ENCODE data around the gene HHIPL1.

HHIPL1 gene

GRCh38 chr14:99602054-99602787, 42.7 kb upstream of the HHIPL1 start:
- no peak for TF ChIP-seq Cebpa-rat (IDR thresholded peaks at IDR 0.05)
- no peaks in the 10 kb centered on the region for H3K9me3 ChIP-seq
- peak overlapping the region; percentile 78 for H3K27ac ChIP-seq
- peak overlapping the region; percentile 78 for H3K9ac ChIP-seq
- H3K4me2 ChIP-seq, result peak overlapping the region; percentile 91
- peaks cover 47% of the 10 kb centered on the region for H4K20me1 ChIP-seq
- peak overlapping the region; percentile 82 for H3K4me3 ChIP-seq
- H3K4me1 ChIP-seq, result peaks cover 79% of the 10 kb centered on the region
- H3K36me3 ChIP-seq, result no peaks in the 10 kb centered on the region
- H3K27me3 ChIP-seq, result no peaks in the 10 kb centered on the region

- Histone ChIP-seq H3K27me3 (no peaks in the 10 kb centered on the region), H3K36me3 (no peaks in the 10 kb centered on the region), H3K4me3 (peak overlapping the region; percentile 82), H3K27ac (peak overlapping the region; percentile 78), H3K9me3 (no peaks in the 10 kb centered on the region), H4K20me1 (peaks cover 47% of the 10 kb centered on the region), H3K4me1 (peaks cover 73% of the 10 kb centered on the region), H3K9ac (peak overlapping the region; percentile 78), H3K4me2 (peak overlapping the region; percentile 91)
- TF ChIP-seq Cebpa-rat (IDR thresholded peaks at IDR 0.05), result no peak
Measured at GRCh38 chr14:99602788-99603415, 42.0 kb upstream of the HHIPL1 start.

- Histone ChIP-seq H3K4me2 (peak within 1 kb of the TSS; percentile 93), H3K36me3 (no peaks in the 10 kb centered on the region), H3K4me1 (peaks cover 65% of the 10 kb centered on the region), H3K27ac (peak within 1 kb of the TSS; percentile 96), H4K20me1 (peaks cover 47% of the 10 kb centered on the region), H3K9ac (peak within 1 kb of the TSS; percentile 96), H3K27me3 (no peaks in the 10 kb centered on the region), H3K9me3 (no peaks in the 10 kb centered on the region), H3K4me3 (peak within 1 kb of the TSS; percentile 92)
- TF ChIP-seq Cebpa-rat (IDR thresholded peaks at IDR 0.05), result no peak
Measured at GRCh38 chr14:99603471-99604277, 41.3 kb upstream of the HHIPL1 start, which contains the start of gene CCDC85C. Gene CCDC85C, minus strand, starts transcription at chr14:99604207. Its CDS starts 248 bp downstream, at chr14:99603959.

- H3K27ac ChIP-seq, result peak overlapping the region; percentile 96
Measured at GRCh38 chr14:99604278-99604765, 40.6 kb upstream of the HHIPL1 start.

GRCh38 chr14:99604766-99605298, 40.1 kb upstream of the HHIPL1 start:
- Histone ChIP-seq H3K27ac (peak overlapping the region; percentile 96), H3K4me1 (peaks cover 53% of the 10 kb centered on the region)
- TF ChIP-seq Cebpa-rat (IDR thresholded peaks at IDR 0.05), result no peak

More at GRCh38 chr14:99604278-99604765, 40.6 kb upstream of the HHIPL1 start:
- H3K4me2 ChIP-seq, result peak overlapping the region; percentile 93
- peaks cover 47% of the 10 kb centered on the region for H4K20me1 ChIP-seq
- TF ChIP-seq Cebpa-rat (IDR thresholded peaks at IDR 0.05), result no peak
- peak overlapping the region; percentile 92 for H3K4me3 ChIP-seq
- no peaks in the 10 kb centered on the region for H3K9me3 ChIP-seq
- H3K4me1 ChIP-seq, result peaks cover 58% of the 10 kb centered on the region
- peak overlapping the region; percentile 96 for H3K9ac ChIP-seq
- H3K36me3 ChIP-seq, result no peaks in the 10 kb centered on the region
- H3K27me3 ChIP-seq, result no peaks in the 10 kb centered on the region

GRCh38 chr14:99605299-99605961, 39.5 kb upstream of the HHIPL1 start:
- H3K9me3 ChIP-seq, result no peaks in the 10 kb centered on the region
- peak overlapping the region; percentile 93 for H3K4me2 ChIP-seq
- H3K36me3 ChIP-seq, result no peaks in the 10 kb centered on the region
- H3K4me3 ChIP-seq, result peak overlapping the region; percentile 92
- TF ChIP-seq Cebpa-rat (IDR thresholded peaks at IDR 0.05), result no peak
- H3K27ac ChIP-seq, result peak overlapping the region; percentile 96
- peaks cover 47% of the 10 kb centered on the region for H3K4me1 ChIP-seq
- peak overlapping the region; percentile 96 for H3K9ac ChIP-seq
- H3K27me3 ChIP-seq, result no peaks in the 10 kb centered on the region
- peaks cover 40% of the 10 kb centered on the region for H4K20me1 ChIP-seq

More at GRCh38 chr14:99604766-99605298, 40.1 kb upstream of the HHIPL1 start:
- Histone ChIP-seq H3K9me3 (no peaks in the 10 kb centered on the region), H3K4me3 (peak overlapping the region; percentile 92), H3K9ac (peak overlapping the region; percentile 96), H3K36me3 (no peaks in the 10 kb centered on the region), H4K20me1 (peaks cover 46% of the 10 kb centered on the region), H3K27me3 (no peaks in the 10 kb centered on the region), H3K4me2 (peak overlapping the region; percentile 93)

GRCh38 chr14:99606359-99606758, 38.6 kb upstream of the HHIPL1 start:
- Histone ChIP-seq H3K27me3 (no peaks in the 10 kb centered on the region), H4K20me1 (peaks cover 31% of the 10 kb centered on the region), H3K4me1 (peaks cover 38% of the 10 kb centered on the region), H3K4me3 (peak overlapping the region; percentile 92; the same call in 1 of the 2 replicates), H3K36me3 (no peaks in the 10 kb centered on the region), H3K9me3 (no peaks in the 10 kb centered on the region), H3K27ac (peak overlapping the region; percentile 75), H3K4me2 (peak overlapping the region; percentile 93), H3K9ac (peak overlapping the region; percentile 96)
- TF ChIP-seq Cebpa-rat (IDR thresholded peaks at IDR 0.05), result no peak

- Histone ChIP-seq H3K4me3 (no peak overlapping the region), H3K9ac (no peak overlapping the region), H3K27ac (no peak overlapping the region), H3K36me3 (no peaks in the 10 kb centered on the region), H4K20me1 (peaks cover 8% of the 10 kb centered on the region), H3K9me3 (no peaks in the 10 kb centered on the region), H3K4me2 (no peak overlapping the region), H3K4me1 (peaks cover 16% of the 10 kb centered on the region), H3K27me3 (no peaks in the 10 kb centered on the region)
- TF ChIP-seq Cebpa-rat (IDR thresholded peaks at IDR 0.05), result no peak
Measured at GRCh38 chr14:99608591-99608990, 36.3 kb upstream of the HHIPL1 start.
